Central memory CD8-positive, alpha-beta T cell (primary cell): Measurements from ENCODE around the gene GM2A.
A peak's percentile ranks its signal among the peaks of the same experiment; 100 is the strongest.

Experiments used
- ATAC-seq: fragments of 150-1000 bp; cut with Tn5 transposase; replicated peaks from 2 replicates; pipeline ENCODE4 v1.10.0; 2022; ENCODE audit warnings: mild to moderate bottlenecking, moderate FRiP score, moderate number of reproducible peaks; ENCODE audit not compliant: poor library complexity, severe bottlenecking; ENCODE audit errors: extremely low read depth
- DNase-seq, 2 donors: peaks; one replicate each; pipeline ENCODE4 v3.0.0; 2021; ENCODE audit warnings: low spot score in 2 of 2
- H3K27ac Mint-ChIP-seq: one replicate; pipeline ENCODE4 v1.8.0; 2022; ENCODE audit warnings: low read depth, mild to moderate bottlenecking, moderate library complexity, mixed read lengths
- H3K27me3 Mint-ChIP-seq: one replicate; pipeline ENCODE4 v1.8.0; 2022; ENCODE audit warnings: mixed read lengths
- H3K36me3 Mint-ChIP-seq: one replicate; pipeline ENCODE4 v1.8.0; 2022; ENCODE audit warnings: mild to moderate bottlenecking, moderate library complexity, mixed read lengths; ENCODE audit not compliant: insufficient read depth
- H3K4me1 Mint-ChIP-seq: one replicate; pipeline ENCODE4 v1.8.0; 2022; ENCODE audit warnings: mixed read lengths
- H3K4me3 Mint-ChIP-seq: one replicate; pipeline ENCODE4 v1.8.0; 2022; ENCODE audit warnings: mild to moderate bottlenecking, moderate library complexity, mixed read lengths
- H3K9me3 Mint-ChIP-seq: one replicate; pipeline ENCODE4 v1.8.0; 2022; ENCODE audit warnings: mixed read lengths

The GM2A gene

DNA sequence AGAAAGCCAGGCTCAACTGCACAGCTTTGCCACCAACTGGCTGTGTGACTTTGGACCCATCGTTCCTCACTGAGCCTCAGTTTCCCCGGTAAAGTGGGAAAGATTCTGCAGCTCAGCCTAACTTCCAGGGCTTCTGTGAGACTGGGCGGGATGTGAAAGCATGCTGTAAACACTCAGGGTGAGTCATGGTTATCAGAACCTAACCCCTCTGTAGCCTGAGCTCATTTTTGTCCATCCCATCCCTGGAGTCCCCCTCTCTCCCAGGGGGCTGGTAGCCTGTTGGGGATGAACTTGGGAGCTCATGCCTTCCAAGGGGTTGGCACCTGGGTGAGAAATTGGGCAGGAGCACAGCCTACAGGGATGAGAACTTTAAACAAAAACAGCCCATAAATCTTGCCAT is 31.4 kb upstream of the GM2A start:
- H3K4me1 Mint-ChIP-seq, result peaks cover 77% of the 10 kb centered on the region
- no peaks in the 10 kb centered on the region for H3K27me3 Mint-ChIP-seq
- no peaks in the 10 kb centered on the region for H3K9me3 Mint-ChIP-seq
- peak overlapping the region; percentile 85 for H3K4me3 Mint-ChIP-seq
- peaks cover 24% of the 10 kb centered on the region for H3K36me3 Mint-ChIP-seq
- no peak for ATAC-seq
- H3K27ac Mint-ChIP-seq, result peak overlapping the region; percentile 85
- no peak for DNase-seq

DNA sequence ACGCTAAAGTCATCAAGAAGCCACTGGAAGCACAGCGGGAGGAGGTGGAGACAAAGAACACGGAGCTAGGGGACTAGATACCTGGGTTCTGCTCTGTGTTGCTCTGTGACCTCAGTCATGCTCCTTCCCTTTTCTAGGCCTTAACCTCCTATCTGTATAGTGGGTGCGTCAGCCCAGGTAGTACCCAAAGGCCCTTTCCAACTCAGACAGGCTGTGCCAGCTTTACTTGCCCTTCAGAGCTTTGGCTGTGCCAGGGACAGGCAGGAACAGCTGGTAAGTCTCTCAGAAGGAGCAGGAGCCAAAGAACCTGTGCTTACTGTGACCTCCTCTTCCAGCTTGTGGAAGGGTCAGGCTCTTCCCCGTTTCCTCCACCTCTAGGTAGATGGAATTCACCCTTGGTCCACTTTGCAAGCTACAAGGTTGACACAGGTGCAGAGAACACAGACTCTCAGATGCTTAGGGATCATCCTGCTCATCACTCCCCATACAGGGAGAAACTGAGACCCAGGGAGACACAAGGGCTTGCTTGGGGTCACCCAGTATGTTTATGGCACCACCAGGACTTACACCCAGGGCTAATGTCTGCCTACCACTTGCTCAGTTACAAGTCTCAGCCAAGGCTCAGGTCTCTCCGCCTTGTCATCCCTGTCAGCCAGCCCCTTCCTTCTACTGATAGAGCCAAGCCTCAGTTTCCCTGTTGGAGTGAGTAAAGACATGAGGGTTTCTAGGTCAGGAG is 30.8 kb upstream of the GM2A start:
- no peaks in the 10 kb centered on the region for H3K9me3 Mint-ChIP-seq
- no peak for DNase-seq
- peaks cover 73% of the 10 kb centered on the region for H3K4me1 Mint-ChIP-seq
- no peaks in the 10 kb centered on the region for H3K27me3 Mint-ChIP-seq
- H3K4me3 Mint-ChIP-seq, result peak overlapping the region; percentile 85
- ATAC-seq, result no peak
- H3K27ac Mint-ChIP-seq, result peak overlapping the region; percentile 85
- peaks cover 21% of the 10 kb centered on the region for H3K36me3 Mint-ChIP-seq

DNA sequence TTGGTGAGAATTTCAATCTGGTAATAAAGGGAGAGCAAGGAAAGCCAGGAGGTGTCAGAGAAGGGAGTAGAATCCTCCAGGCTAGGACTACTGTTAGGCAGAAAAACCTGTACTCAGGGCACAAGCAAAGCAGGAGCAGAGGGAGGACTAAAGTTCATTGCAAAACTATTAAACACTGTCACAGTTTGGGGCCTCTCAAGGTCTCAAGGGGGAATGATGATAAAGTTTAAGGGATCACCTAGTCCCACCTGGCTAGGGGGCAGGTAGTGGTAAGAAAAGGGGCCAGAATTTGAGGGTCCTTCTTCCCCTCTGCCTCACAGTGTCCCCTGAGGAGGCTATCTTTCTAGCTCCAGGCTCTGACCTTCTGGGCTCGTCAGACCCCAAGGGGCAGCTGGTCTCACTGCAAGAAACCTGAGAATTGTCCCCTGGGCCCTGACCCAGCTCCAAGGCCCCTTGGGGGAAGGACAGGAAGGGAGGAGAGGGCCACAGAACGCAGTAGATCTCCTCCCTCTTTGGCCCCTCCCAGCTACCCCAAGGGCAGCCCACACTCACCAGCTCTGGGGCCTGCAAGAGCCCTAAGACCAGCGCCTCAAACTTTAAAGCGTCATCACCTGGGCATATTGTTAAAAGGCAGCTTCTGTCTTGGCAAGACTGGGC is 30.1 kb upstream of the GM2A start:
- H3K9me3 Mint-ChIP-seq, result no peaks in the 10 kb centered on the region
- H3K27me3 Mint-ChIP-seq, result no peaks in the 10 kb centered on the region
- H3K27ac Mint-ChIP-seq, result peak overlapping the region; percentile 85
- peak; percentile 61 for ATAC-seq
- H3K4me3 Mint-ChIP-seq, result peak overlapping the region; percentile 85
- H3K36me3 Mint-ChIP-seq, result peaks cover 15% of the 10 kb centered on the region
- H3K4me1 Mint-ChIP-seq, result peaks cover 66% of the 10 kb centered on the region
- DNase-seq, result no peak

DNA sequence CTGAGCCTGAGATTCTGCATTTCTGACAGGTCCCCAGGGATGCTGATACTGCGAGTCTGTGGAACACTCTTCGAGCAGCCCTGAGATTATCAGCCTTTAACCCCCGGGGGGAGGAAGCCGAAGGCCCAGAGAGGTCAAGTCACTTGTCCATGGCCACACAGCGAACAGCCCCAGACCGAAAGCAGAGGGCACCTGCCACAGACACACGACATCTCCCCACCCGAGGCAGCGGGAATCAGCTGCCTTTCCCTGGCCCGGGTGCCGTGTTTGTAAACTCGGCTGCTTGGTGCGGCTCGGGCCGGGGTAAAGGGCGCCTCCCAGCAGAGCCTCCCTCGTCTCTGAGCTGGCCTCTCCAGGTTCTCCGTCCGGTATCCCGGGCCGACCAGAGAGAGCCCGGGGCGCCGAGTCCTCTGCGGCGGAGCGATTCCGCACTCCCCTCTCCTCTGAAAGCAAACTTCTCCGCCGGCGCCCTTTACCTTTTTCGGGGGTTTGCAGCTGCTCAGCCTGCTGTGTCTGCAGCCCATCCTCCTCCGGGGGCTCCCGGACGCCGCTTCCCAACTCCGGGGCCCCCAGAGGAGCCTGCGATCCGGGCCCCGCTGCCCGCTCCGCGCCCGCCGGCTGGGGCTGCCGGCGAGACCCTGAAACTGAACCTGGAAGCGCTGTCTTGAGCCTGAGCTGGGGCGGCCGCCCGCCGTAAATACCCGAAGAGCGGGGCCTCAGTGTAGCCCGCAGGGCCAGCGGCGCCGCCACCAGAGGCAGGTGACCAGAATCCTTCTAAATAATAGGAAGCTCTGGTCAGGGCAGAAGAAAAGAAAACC is 29.3 kb upstream of the GM2A start, which contains the start of gene CCDC69:
Gene CCDC69 (minus strand): TSS at position 646 of the 818 bp plus-strand sequence. CDS start 122 bp downstream, at position 524.
- peaks cover 58% of the 10 kb centered on the region for H3K4me1 Mint-ChIP-seq
- H3K27ac Mint-ChIP-seq, result peak within 1 kb of the TSS; percentile 85
- peak within 1 kb of the TSS; percentile 85 for H3K4me3 Mint-ChIP-seq
- H3K9me3 Mint-ChIP-seq, result no peaks in the 10 kb centered on the region
- peak; percentile 67 for ATAC-seq
- DNase-seq, result peak in 1 of 2 donors; percentile 36
- H3K27me3 Mint-ChIP-seq, result no peaks in the 10 kb centered on the region
- H3K36me3 Mint-ChIP-seq, result peaks cover 11% of the 10 kb centered on the region

GRCh38 chr5:151224372-151224771 is 28.6 kb upstream of the GM2A start:
- Mint-ChIP-seq H3K36me3 (peaks cover 8% of the 10 kb centered on the region), H3K27ac (peak overlapping the region; percentile 85), H3K4me3 (peak overlapping the region; percentile 85), H3K4me1 (peaks cover 51% of the 10 kb centered on the region), H3K27me3 (no peaks in the 10 kb centered on the region), H3K9me3 (no peaks in the 10 kb centered on the region)
- DNase-seq, result no peak
- ATAC-seq, result peak; percentile 30

GRCh38 chr5:151225071-151225470 is 27.9 kb upstream of the GM2A start:
- Mint-ChIP-seq H3K4me3 (peak overlapping the region; percentile 85), H3K27ac (peak overlapping the region; percentile 85), H3K9me3 (no peaks in the 10 kb centered on the region), H3K4me1 (peaks cover 44% of the 10 kb centered on the region), H3K36me3 (peaks cover 8% of the 10 kb centered on the region), H3K27me3 (no peaks in the 10 kb centered on the region)
- DNase-seq (no peak), ATAC-seq (no peak)

- Mint-ChIP-seq H3K4me1 (peaks cover 40% of the 10 kb centered on the region), H3K9me3 (no peaks in the 10 kb centered on the region), H3K4me3 (peak overlapping the region; percentile 85), H3K36me3 (peaks cover 8% of the 10 kb centered on the region), H3K27ac (peak overlapping the region; percentile 85), H3K27me3 (no peaks in the 10 kb centered on the region)
- ATAC-seq, result no peak
- no peak for DNase-seq
Measured at GRCh38 chr5:151225475-151225874, 27.5 kb upstream of the GM2A start.

GRCh38 chr5:151227918-151228447 is 25.0 kb upstream of the GM2A start:
- Mint-ChIP-seq H3K36me3 (peaks cover 2% of the 10 kb centered on the region), H3K27ac (no peak overlapping the region), H3K4me1 (peaks cover 15% of the 10 kb centered on the region), H3K27me3 (no peaks in the 10 kb centered on the region), H3K4me3 (no peak overlapping the region), H3K9me3 (no peaks in the 10 kb centered on the region)
- ATAC-seq, result no peak
- DNase-seq, result no peak

DNA sequence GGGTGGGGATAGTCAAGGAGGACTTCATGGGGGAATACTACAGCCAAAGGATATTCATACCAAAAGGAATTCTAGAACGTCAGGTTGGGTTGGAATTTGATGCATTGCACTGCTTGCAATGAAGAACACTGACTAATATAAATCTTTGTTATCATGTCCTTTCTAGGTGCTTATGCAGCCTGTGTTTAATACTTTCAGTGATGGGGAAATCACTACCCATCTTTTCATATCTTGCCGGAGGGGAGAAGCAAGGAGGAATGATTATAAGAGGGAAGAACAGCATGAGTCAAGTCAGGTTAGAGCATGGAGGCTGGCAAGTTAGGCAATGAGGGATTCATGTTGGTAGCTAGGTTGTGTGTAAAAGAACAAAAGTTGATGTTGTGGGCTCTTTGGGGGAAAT is 24.0 kb upstream of the GM2A start:
- DNase-seq (no peak), ATAC-seq (no peak)
- no peaks in the 10 kb centered on the region for H3K27me3 Mint-ChIP-seq
- no peak overlapping the region for H3K4me3 Mint-ChIP-seq
- H3K4me1 Mint-ChIP-seq, result peaks cover 14% of the 10 kb centered on the region
- H3K9me3 Mint-ChIP-seq, result no peaks in the 10 kb centered on the region
- no peaks in the 10 kb centered on the region for H3K36me3 Mint-ChIP-seq
- no peak overlapping the region for H3K27ac Mint-ChIP-seq

- no peak overlapping the region for H3K27ac Mint-ChIP-seq
- DNase-seq (no peak), ATAC-seq (no peak)
- no peaks in the 10 kb centered on the region for H3K36me3 Mint-ChIP-seq
- no peak overlapping the region for H3K4me3 Mint-ChIP-seq
- peaks cover 5% of the 10 kb centered on the region for H3K4me1 Mint-ChIP-seq
- no peaks in the 10 kb centered on the region for H3K27me3 Mint-ChIP-seq
- H3K9me3 Mint-ChIP-seq, result no peaks in the 10 kb centered on the region
Measured at GRCh38 chr5:151230048-151230680, 22.8 kb upstream of the GM2A start.

GRCh38 chr5:151231359-151231758 is 21.6 kb upstream of the GM2A start:
- H3K4me1 Mint-ChIP-seq, result no peaks in the 10 kb centered on the region
- H3K36me3 Mint-ChIP-seq, result no peaks in the 10 kb centered on the region
- H3K27ac Mint-ChIP-seq, result no peak overlapping the region
- no peak overlapping the region for H3K4me3 Mint-ChIP-seq
- DNase-seq (no peak), ATAC-seq (no peak)
- no peaks in the 10 kb centered on the region for H3K27me3 Mint-ChIP-seq
- no peaks in the 10 kb centered on the region for H3K9me3 Mint-ChIP-seq

DNA sequence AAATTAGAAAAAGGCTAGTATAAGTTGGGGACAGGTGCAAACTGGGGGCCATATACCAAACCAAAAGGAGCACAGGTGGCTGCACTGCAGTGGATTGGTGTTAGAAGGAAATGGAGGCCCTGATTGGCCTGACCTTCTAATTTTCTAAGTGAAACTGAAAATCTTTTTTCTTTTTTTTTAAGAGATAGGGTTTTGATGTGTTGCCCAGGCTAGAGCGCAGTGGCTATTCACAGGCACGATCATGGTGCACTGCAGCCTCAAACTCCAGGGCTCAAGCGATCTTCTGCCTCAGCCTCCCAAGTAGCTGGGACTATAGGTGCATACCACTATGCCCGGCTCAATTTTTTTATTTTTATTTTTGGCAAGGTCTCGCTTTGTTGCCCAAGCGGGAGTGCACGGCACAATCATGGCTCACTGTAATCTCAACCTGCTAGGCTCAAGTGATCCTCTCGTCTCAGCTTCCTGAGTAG is 19.3 kb upstream of the GM2A start:
- no peak for DNase-seq
- Mint-ChIP-seq H3K4me3 (no peak overlapping the region), H3K36me3 (no peaks in the 10 kb centered on the region), H3K27ac (no peak overlapping the region), H3K9me3 (no peaks in the 10 kb centered on the region), H3K4me1 (no peaks in the 10 kb centered on the region), H3K27me3 (no peaks in the 10 kb centered on the region)
- ATAC-seq, result no peak
